Neural cell (in vitro differentiated cells): ENCODE measurements around the gene KIF13A. TPM values are rescaled to one million over a fixed set of nuclear protein-coding genes. Genes with fewer than 3 reads are reported as not detected.

Experiments
- H2AFZ ChIP-seq: fragments of 200-600, 300-800 bp; sonication (generic), shearing (Covaris generic); 2 replicates; pipeline ENCODE4 v1.6.0; 2014; ENCODE audit warnings: low read depth, mild to moderate bottlenecking, antibody characterized with exemption, low read length, moderate library complexity
- H3F3A ChIP-seq: fragments of 200-600 bp; shearing (Covaris generic); 2 replicates; pipeline ENCODE4 v1.6.1; 2016; ENCODE audit warnings: mild to moderate bottlenecking, moderate library complexity, mixed read lengths, antibody characterized with exemption, low read length; ENCODE audit not compliant: insufficient read depth, poor library complexity, severe bottlenecking
- H3K27ac ChIP-seq: fragments of 200-600, 300-800 bp; sonication (generic), shearing (Covaris generic); 2 replicates; pipeline ENCODE4 v1.5.1; 2014; ENCODE audit warnings: mild to moderate bottlenecking, low read length, moderate library complexity
- H3K27me3 ChIP-seq: fragments of 300-800, 200-600 bp; sonication (generic), shearing (Covaris generic); 2 replicates; pipeline ENCODE4 v1.6.0; 2014; ENCODE audit warnings: mild to moderate bottlenecking, low read depth, low read length, moderate library complexity; ENCODE audit not compliant: insufficient read depth
- H3K36me3 ChIP-seq: fragments of 300-800, 200-600 bp; sonication (generic), shearing (Covaris generic); 2 replicates; pipeline ENCODE4 v1.5.1; 2014; ENCODE audit warnings: mild to moderate bottlenecking, antibody characterized with exemption, low read length, moderate library complexity; ENCODE audit not compliant: insufficient read depth
- H3K4me2 ChIP-seq: fragments of 300-800, 200-600 bp; sonication (generic), shearing (Covaris generic); 2 replicates; pipeline ENCODE4 v1.6.0; 2014; ENCODE audit warnings: mild to moderate bottlenecking, low read length
- H3K4me3 ChIP-seq: fragments of 300-800, 200-600 bp; sonication (generic), shearing (Covaris generic); 2 replicates; pipeline ENCODE4 v1.5.1; 2014; ENCODE audit warnings: mild to moderate bottlenecking, low read length, moderate library complexity
- H3K79me2 ChIP-seq: fragments of 200-600 bp; shearing (Covaris generic); replicated peaks from 2 replicates; pipeline ENCODE4 v1.6.0; 2014; ENCODE audit warnings: mild to moderate bottlenecking, low read length, moderate library complexity; ENCODE audit not compliant: insufficient read depth
- H3K9ac ChIP-seq: fragments of 300-800, 200-600 bp; sonication (generic), shearing (Covaris generic); 2 replicates; pipeline ENCODE4 v1.6.1; 2016; ENCODE audit warnings: mild to moderate bottlenecking, low read length, mixed read lengths
- H3K9me2 ChIP-seq: fragments of 200-600 bp; shearing (Covaris generic); 2 replicates; pipeline ENCODE4 v1.6.1; 2016; ENCODE audit warnings: mild to moderate bottlenecking, low read length, mixed read lengths; ENCODE audit not compliant: insufficient read depth
- H3K9me3 ChIP-seq: fragments of 200-600, 300-800 bp; sonication (generic), shearing (Covaris generic); 2 replicates; pipeline ENCODE4 v1.6.1; 2016; ENCODE audit warnings: mild to moderate bottlenecking, mixed run types, low read length, moderate library complexity, mixed read lengths
- H4K20me1 ChIP-seq: fragments of 200-600 bp; shearing (Covaris generic); 2 replicates; pipeline ENCODE4 v1.6.1; 2016; ENCODE audit warnings: mild to moderate bottlenecking, mixed run types; ENCODE audit not compliant: insufficient read depth
- EP300 ChIP-seq: fragments of 450-650 bp; conservative IDR thresholded peaks from 2 replicates; pipeline ENCODE4 v1.6.1; 2014; ENCODE audit warnings: antibody characterized with exemption, mild to moderate bottlenecking, moderate library complexity; ENCODE audit not compliant: poor library complexity, severe bottlenecking
- EZH2 ChIP-seq: fragments of 200-600, 300-800 bp; shearing (Covaris generic), sonication (generic); IDR thresholded peaks from 2 replicates; pipeline ENCODE4 v1.6.1; 2014; ENCODE audit warnings: antibody characterized with exemption, low read length, borderline replicate concordance, mild to moderate bottlenecking; ENCODE audit not compliant: insufficient read depth, poor library complexity, severe bottlenecking
- MXI1 ChIP-seq: fragments of 450-650 bp; conservative IDR thresholded peaks from 2 replicates; pipeline ENCODE4 v1.6.1; 2014; ENCODE audit warnings: antibody characterized with exemption, mild to moderate bottlenecking; ENCODE audit not compliant: poor library complexity, severe bottlenecking
- POLR2AphosphoS5 ChIP-seq: IDR thresholded peaks from 2 replicates; pipeline ENCODE4 v1.6.1; 2012
- RAD21 ChIP-seq: fragments of 450-650 bp; conservative IDR thresholded peaks from 2 replicates; pipeline ENCODE4 v1.6.1; 2014; ENCODE audit warnings: antibody characterized with exemption, mild to moderate bottlenecking, moderate library complexity
- SMC3 ChIP-seq: fragments of 450-650 bp; conservative IDR thresholded peaks from 2 replicates; pipeline ENCODE4 v1.6.1; 2014; ENCODE audit warnings: antibody characterized with exemption, mild to moderate bottlenecking, moderate library complexity; ENCODE audit not compliant: poor library complexity
- TAF1 ChIP-seq: IDR thresholded peaks from 2 replicates; pipeline ENCODE4 v1.6.1; 2012; ENCODE audit warnings: low read depth
- polyA plus RNA-seq: library from polyadenylated mRNA; depleted of rRNA; stranded (reverse); fragments of >200 nt; gene quantifications from 2 replicates; pipeline ENCODE4 v1.2.3, GENCODE V29; 2014
- TF ChIP-seq, protein P1 (sequence below): fragments of 450-650 bp; IDR thresholded peaks from 2 replicates; pipeline ENCODE4 v1.5.1; 2014; ENCODE audit warnings: antibody characterized with exemption, mild to moderate bottlenecking, moderate library complexity; ENCODE audit not compliant: poor library complexity, severe bottlenecking
- TF ChIP-seq, protein P2 (sequence below): IDR thresholded peaks from 2 replicates; pipeline ENCODE4 v1.6.1; 2012; ENCODE audit warnings: borderline replicate concordance

Gene KIF13A
- polyA plus RNA-seq, 1 donor from 2014 or later = 9.4 TPM

DNA sequence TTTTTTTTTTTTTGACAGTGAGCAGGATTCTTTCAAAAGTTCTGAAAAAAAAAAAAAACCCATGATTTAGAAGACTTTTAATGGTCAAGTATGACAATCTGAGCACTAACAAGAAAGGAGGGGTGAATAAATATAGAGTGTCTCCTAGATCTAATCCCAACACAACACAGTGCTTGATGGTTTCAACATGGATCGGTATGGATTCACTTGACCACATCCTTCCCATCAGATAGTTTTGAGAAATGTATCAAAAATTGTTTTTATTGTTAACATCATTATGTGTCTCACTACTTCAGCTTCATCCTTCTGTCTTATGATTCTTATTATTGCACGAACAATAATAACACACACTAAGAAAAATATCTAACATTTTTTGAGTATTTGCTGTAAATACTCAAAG lies 21.0 kb downstream of the KIF13A start:
- Histone ChIP-seq H3F3A (no peaks in the 10 kb centered on the region), H3K27me3 (no peaks in the 10 kb centered on the region), H3K9me2 (no peaks in the 10 kb centered on the region), H3K9me3 (no peaks in the 10 kb centered on the region), H2AFZ (no peak overlapping the region), H3K79me2 (no peaks in the 10 kb centered on the region), H3K36me3 (no peaks in the 10 kb centered on the region), H3K4me3 (no peak overlapping the region), H3K27ac (no peak overlapping the region), H4K20me1 (no peaks in the 10 kb centered on the region), H3K9ac (no peak overlapping the region), H3K4me2 (no peak overlapping the region)
- TF ChIP-seq, protein P1, sequence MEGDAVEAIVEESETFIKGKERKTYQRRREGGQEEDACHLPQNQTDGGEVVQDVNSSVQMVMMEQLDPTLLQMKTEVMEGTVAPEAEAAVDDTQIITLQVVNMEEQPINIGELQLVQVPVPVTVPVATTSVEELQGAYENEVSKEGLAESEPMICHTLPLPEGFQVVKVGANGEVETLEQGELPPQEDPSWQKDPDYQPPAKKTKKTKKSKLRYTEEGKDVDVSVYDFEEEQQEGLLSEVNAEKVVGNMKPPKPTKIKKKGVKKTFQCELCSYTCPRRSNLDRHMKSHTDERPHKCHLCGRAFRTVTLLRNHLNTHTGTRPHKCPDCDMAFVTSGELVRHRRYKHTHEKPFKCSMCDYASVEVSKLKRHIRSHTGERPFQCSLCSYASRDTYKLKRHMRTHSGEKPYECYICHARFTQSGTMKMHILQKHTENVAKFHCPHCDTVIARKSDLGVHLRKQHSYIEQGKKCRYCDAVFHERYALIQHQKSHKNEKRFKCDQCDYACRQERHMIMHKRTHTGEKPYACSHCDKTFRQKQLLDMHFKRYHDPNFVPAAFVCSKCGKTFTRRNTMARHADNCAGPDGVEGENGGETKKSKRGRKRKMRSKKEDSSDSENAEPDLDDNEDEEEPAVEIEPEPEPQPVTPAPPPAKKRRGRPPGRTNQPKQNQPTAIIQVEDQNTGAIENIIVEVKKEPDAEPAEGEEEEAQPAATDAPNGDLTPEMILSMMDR = no peak
- TF ChIP-seq SMC3 (no peak), TAF1 (no peak), RAD21 (no peak), EZH2 (no peak), MXI1 (no peak), EP300 (no peak), POLR2AphosphoS5 (no peak)
- TF ChIP-seq, protein P2, sequence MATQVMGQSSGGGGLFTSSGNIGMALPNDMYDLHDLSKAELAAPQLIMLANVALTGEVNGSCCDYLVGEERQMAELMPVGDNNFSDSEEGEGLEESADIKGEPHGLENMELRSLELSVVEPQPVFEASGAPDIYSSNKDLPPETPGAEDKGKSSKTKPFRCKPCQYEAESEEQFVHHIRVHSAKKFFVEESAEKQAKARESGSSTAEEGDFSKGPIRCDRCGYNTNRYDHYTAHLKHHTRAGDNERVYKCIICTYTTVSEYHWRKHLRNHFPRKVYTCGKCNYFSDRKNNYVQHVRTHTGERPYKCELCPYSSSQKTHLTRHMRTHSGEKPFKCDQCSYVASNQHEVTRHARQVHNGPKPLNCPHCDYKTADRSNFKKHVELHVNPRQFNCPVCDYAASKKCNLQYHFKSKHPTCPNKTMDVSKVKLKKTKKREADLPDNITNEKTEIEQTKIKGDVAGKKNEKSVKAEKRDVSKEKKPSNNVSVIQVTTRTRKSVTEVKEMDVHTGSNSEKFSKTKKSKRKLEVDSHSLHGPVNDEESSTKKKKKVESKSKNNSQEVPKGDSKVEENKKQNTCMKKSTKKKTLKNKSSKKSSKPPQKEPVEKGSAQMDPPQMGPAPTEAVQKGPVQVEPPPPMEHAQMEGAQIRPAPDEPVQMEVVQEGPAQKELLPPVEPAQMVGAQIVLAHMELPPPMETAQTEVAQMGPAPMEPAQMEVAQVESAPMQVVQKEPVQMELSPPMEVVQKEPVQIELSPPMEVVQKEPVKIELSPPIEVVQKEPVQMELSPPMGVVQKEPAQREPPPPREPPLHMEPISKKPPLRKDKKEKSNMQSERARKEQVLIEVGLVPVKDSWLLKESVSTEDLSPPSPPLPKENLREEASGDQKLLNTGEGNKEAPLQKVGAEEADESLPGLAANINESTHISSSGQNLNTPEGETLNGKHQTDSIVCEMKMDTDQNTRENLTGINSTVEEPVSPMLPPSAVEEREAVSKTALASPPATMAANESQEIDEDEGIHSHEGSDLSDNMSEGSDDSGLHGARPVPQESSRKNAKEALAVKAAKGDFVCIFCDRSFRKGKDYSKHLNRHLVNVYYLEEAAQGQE = no peak

DNA sequence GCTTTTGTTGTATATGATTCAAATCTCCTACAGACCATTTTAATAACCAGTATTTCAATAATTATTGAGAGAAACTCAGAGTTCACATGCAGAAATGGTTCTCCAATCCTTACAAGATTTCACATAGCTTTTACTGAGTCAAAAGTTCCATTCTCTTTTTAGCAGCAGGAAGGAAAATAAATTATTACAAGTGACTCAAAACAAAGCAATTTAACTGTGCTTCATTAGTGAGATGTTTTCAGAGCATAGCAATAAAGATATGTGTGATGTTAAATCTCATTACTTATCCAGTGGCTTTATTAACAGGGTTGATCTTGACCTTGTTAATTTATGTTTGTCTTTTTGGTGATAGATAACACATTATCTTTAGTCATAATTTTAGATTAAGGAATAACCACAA lies 22.0 kb downstream of the KIF13A start:
- H3F3A ChIP-seq = no peaks in the 10 kb centered on the region
- H3K36me3 ChIP-seq = no peaks in the 10 kb centered on the region
- H4K20me1 ChIP-seq = no peaks in the 10 kb centered on the region
- TF ChIP-seq MXI1 (no peak), TAF1 (no peak), SMC3 (no peak)
- H3K79me2 ChIP-seq = no peaks in the 10 kb centered on the region
- H3K9me2 ChIP-seq = no peaks in the 10 kb centered on the region
- H3K27ac ChIP-seq = no peak overlapping the region
- no peak overlapping the region for H3K9ac ChIP-seq
- H3K27me3 ChIP-seq = no peaks in the 10 kb centered on the region
- H3K4me2 ChIP-seq = no peak overlapping the region
- H3K9me3 ChIP-seq = no peaks in the 10 kb centered on the region
- no peak overlapping the region for H2AFZ ChIP-seq
- no peak overlapping the region for H3K4me3 ChIP-seq

GRCh38 chr6:17964633-17965032 lies 22.8 kb downstream of the KIF13A start:
- no peaks in the 10 kb centered on the region for H3K79me2 ChIP-seq
- H3K27ac ChIP-seq = no peak overlapping the region
- TF ChIP-seq SMC3 (no peak), MXI1 (no peak), POLR2AphosphoS5 (no peak), RAD21 (no peak), TAF1 (no peak), EZH2 (no peak), EP300 (no peak)
- TF ChIP-seq, protein P1 = no peak
- TF ChIP-seq, protein P2 = no peak

More at GRCh38 chr6:17964633-17965032, 22.8 kb downstream of the KIF13A start:
- Histone ChIP-seq H3K4me3 (no peak overlapping the region), H3K9me2 (no peaks in the 10 kb centered on the region), H4K20me1 (no peaks in the 10 kb centered on the region), H2AFZ (no peak overlapping the region), H3K4me2 (no peak overlapping the region), H3K36me3 (no peaks in the 10 kb centered on the region), H3K9ac (no peak overlapping the region), H3K27me3 (no peaks in the 10 kb centered on the region), H3F3A (no peaks in the 10 kb centered on the region), H3K9me3 (no peaks in the 10 kb centered on the region)
